GM12874 (cell line): ENCODE data around the gene STRIP2.

Source experiments
- CTCF ChIP-seq: IDR thresholded peaks from 2 replicates; pipeline ENCODE4 v1.5.1; 2011; ENCODE audit warnings: low read depth, mild to moderate bottlenecking, control low read depth, low read length, moderate library complexity; ENCODE audit not compliant: insufficient read depth

STRIP2 gene

GRCh38 chr7:129522088-129522970 lies 88.1 kb downstream of the STRIP2 start:
- TF ChIP-seq CTCF: no peak

- TF ChIP-seq CTCF: no peak
Measured at GRCh38 chr7:129522971-129523340, 88.7 kb downstream of the STRIP2 start.

GRCh38 chr7:129523924-129524323 lies 89.7 kb downstream of the STRIP2 start:
- TF ChIP-seq CTCF: no peak

GRCh38 chr7:129525225-129525862 lies 91.1 kb downstream of the STRIP2 start:
- no peak for TF ChIP-seq CTCF

- no peak for TF ChIP-seq CTCF
Measured at GRCh38 chr7:129529643-129530042, 95.4 kb downstream of the STRIP2 start.

- no peak for TF ChIP-seq CTCF
Measured at GRCh38 chr7:129530795-129531391, 96.7 kb downstream of the STRIP2 start.

GRCh38 chr7:129531721-129532120 lies 97.5 kb downstream of the STRIP2 start:
- TF ChIP-seq CTCF: no peak
